GM13976 (cell line): ENCODE measurements around the gene COPZ2.
"Not testable (repeated sequence)": the region's sequence is repeated elsewhere in the genome, so short reads cannot be mapped to it uniquely, and the experiment has no call there.

ENCODE experiments used
- DNase-seq: peaks from one replicate; pipeline ENCODE4 v3.0.0; 2012; ENCODE audit warnings: low spot score
- CTCF ChIP-seq: IDR thresholded peaks from 2 replicates; pipeline ENCODE4 v1.5.1; 2012; ENCODE audit warnings: borderline replicate concordance, mild to moderate bottlenecking; ENCODE audit not compliant: insufficient read depth; ENCODE audit errors: extremely low read depth, missing control alignments, control extremely low read depth
- in situ Hi-C: fragments of 300-500 bp; cut with MboI; formaldehyde crosslinking; loops from one replicate; pipeline ENCODE4 v1.12.0; 2022; ENCODE audit warnings: low sequenced_read_pairs, mixed read lengths, inconsistent platforms; ENCODE audit not compliant: unreplicated experiment

COPZ2 gene

GRCh38 chr17:47993964-47994363, 43.6 kb downstream of the COPZ2 start:
- TF ChIP-seq CTCF: no peak
- in situ Hi-C loops: no loop called here
- no peak for DNase-seq

GRCh38 chr17:47993031-47993564, 44.5 kb downstream of the COPZ2 start:
- no peak for TF ChIP-seq CTCF
- in situ Hi-C loops: no loop called here
- DNase-seq: no peak

- no peak for TF ChIP-seq CTCF
- no peak for DNase-seq
- in situ Hi-C loops: no loop called here
These were observed 45.4 kb downstream of the COPZ2 start for GRCh38 chr17:47992216-47992615.

- no peak for DNase-seq
- in situ Hi-C loops: no loop called here
- no peak for TF ChIP-seq CTCF
These were observed 46.5 kb downstream of the COPZ2 start for GRCh38 chr17:47990962-47991731.

GRCh38 chr17:47989700-47990099, 47.9 kb downstream of the COPZ2 start:
- DNase-seq: no peak

GRCh38 chr17:47989159-47989558, 48.4 kb downstream of the COPZ2 start:
- TF ChIP-seq CTCF: no peak
- no peak for DNase-seq
- in situ Hi-C loops: no loop called here

More at GRCh38 chr17:47989700-47990099, 47.9 kb downstream of the COPZ2 start:
- TF ChIP-seq CTCF: no peak
- in situ Hi-C loops: no loop called here

GRCh38 chr17:47988445-47988844, 49.2 kb downstream of the COPZ2 start:
- in situ Hi-C loops, DNase-seq: not testable (repeated sequence)
